Endodermal cell (in vitro differentiated cells): ENCODE data around the gene SH3D19. TPM values are rescaled to one million over a fixed set of nuclear protein-coding genes. Genes with fewer than 3 reads are reported as not detected.

Experiments
- DNase-seq: peaks from one replicate; pipeline ENCODE4 v3.0.0-alpha.2; 2017
- H3K27ac ChIP-seq: 2 replicates; pipeline ENCODE4 v1.5.1; 2013; ENCODE audit warnings: mild to moderate bottlenecking, low read depth, low read length, moderate library complexity
- H3K27me3 ChIP-seq: 2 replicates; pipeline ENCODE4 v1.6.1; 2013; ENCODE audit warnings: mild to moderate bottlenecking, low read length, moderate library complexity; ENCODE audit not compliant: insufficient read depth, control insufficient read depth, poor library complexity, severe bottlenecking
- H3K36me3 ChIP-seq: 2 replicates; pipeline ENCODE4 v1.7.0; 2013; ENCODE audit warnings: mild to moderate bottlenecking, low read length, moderate library complexity; ENCODE audit not compliant: control insufficient read depth, insufficient read depth
- H3K4me1 ChIP-seq: one replicate; pipeline ENCODE4 v1.7.0; 2013; ENCODE audit warnings: low read length; ENCODE audit not compliant: control insufficient read depth, insufficient read depth
- H3K4me3 ChIP-seq: 2 replicates; pipeline ENCODE4 v1.5.1; 2013; ENCODE audit warnings: mild to moderate bottlenecking, low read length, moderate library complexity
- H3K9ac ChIP-seq: 2 replicates; pipeline ENCODE4 v1.6.1; 2013; ENCODE audit warnings: mild to moderate bottlenecking, low read length, moderate library complexity; ENCODE audit not compliant: poor library complexity, severe bottlenecking; ENCODE audit errors: extremely low read depth
- H3K9me3 ChIP-seq: 2 replicates; pipeline ENCODE4 v1.6.1; 2013; ENCODE audit warnings: mild to moderate bottlenecking, low read length, moderate library complexity; ENCODE audit not compliant: control insufficient read depth
- H3K27ac Mint-ChIP-seq: 2 replicates; pipeline ENCODE4 v1.8.0; 2020; ENCODE audit warnings: mixed read lengths
- H3K27me3 Mint-ChIP-seq: 2 replicates; pipeline ENCODE4 v1.8.0; 2021; ENCODE audit warnings: mild to moderate bottlenecking, mixed read lengths; ENCODE audit not compliant: insufficient read depth
- H3K36me3 Mint-ChIP-seq: 2 replicates; pipeline ENCODE4 v1.8.0; 2020; ENCODE audit warnings: low read depth, mixed read lengths
- H3K4me1 Mint-ChIP-seq: 2 replicates; pipeline ENCODE4 v1.8.0; 2020; ENCODE audit warnings: mixed read lengths
- H3K4me3 Mint-ChIP-seq: 2 replicates; pipeline ENCODE4 v1.8.0; 2020; ENCODE audit warnings: mild to moderate bottlenecking, moderate library complexity, mixed read lengths
- H3K9me3 Mint-ChIP-seq: 2 replicates; pipeline ENCODE4 v1.8.0; 2020; ENCODE audit warnings: mild to moderate bottlenecking, mixed read lengths
- CTCF ChIP-seq: fragments of 200-600 bp; sonication (generic); conservative IDR thresholded peaks from 2 replicates; pipeline ENCODE4 v1.5.0; 2021; ENCODE audit warnings: antibody characterized with exemption, mild to moderate bottlenecking
- WGBS, 2 experiments: methylation state at CpG; one replicate each; pipeline versions ENCODE4 v1.1.5 to v1.1.7; 2013; ENCODE audit warnings: missing lambda C conversion rate in 2 of 2, mixed read lengths in 1 of 2; ENCODE audit not compliant: insufficient coverage in 1 of 2, insufficient read length in 1 of 2; 5-methylcytosine and 5-hydroxymethylcytosine counted together
- total RNA-seq, 2 donors: library from RNA; stranded (reverse); fragmentation: NEBNext Ultra II Directional in 1 of 2; extraction: Animal tissue kit (Norgen Biotek cat#: 25700) in 1 of 2; gene quantifications; 2 replicates in 1 of 2; 3 replicates in 1 of 2; pipeline ENCODE4 v1.2.1, GENCODE V29; 2021

SH3D19 gene
- total RNA-seq, 2 donors from 2014 or later, result 48.8 to 55.6 TPM

- Histone ChIP-seq H3K36me3 (no peaks in the 10 kb centered on the region), H3K9ac (no peak overlapping the region), H3K4me1 (no peaks in the 10 kb centered on the region), H3K27me3 (no peaks in the 10 kb centered on the region), H3K9me3 (no peaks in the 10 kb centered on the region), H3K27ac (no peak overlapping the region), H3K4me3 (no peak overlapping the region)
- Mint-ChIP-seq H3K27me3 (no peaks in the 10 kb centered on the region), H3K9me3 (no peaks in the 10 kb centered on the region), H3K4me1 (peaks cover 5% of the 10 kb centered on the region), H3K36me3 (peaks cover 5% of the 10 kb centered on the region), H3K27ac (no peak overlapping the region), H3K4me3 (no peak overlapping the region)
- no peak for TF ChIP-seq CTCF
- no peak for DNase-seq
- WGBS, 2 experiments, result 83 to 86% methylated on average over 2 of the region's 2 CpGs
Measured at GRCh38 chr4:151246742-151247141, 78.7 kb downstream of the SH3D19 start.

DNA sequence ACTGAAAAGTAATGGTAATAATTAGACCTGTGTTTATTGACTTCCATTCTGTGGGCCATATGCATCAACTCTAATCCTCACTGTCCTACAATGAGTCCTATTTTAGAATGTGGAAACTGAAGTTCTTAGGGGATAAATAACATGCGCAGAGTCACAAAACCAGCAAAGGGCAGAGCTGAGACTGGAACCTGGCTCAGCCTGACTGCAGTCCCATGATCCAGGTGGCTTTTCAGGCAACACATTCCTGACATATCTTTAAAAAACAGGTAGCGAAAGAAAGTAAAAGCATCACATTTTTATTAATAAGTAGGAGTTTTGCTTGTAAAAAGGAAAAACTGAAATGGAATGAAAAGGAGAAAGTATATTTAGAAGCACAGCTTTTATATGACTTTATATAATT is 83.1 kb downstream of the SH3D19 start:
- Histone ChIP-seq H3K27me3 (no peaks in the 10 kb centered on the region), H3K4me1 (no peaks in the 10 kb centered on the region), H3K9ac (no peak overlapping the region), H3K9me3 (no peaks in the 10 kb centered on the region), H3K4me3 (no peak overlapping the region), H3K27ac (no peak overlapping the region), H3K36me3 (no peaks in the 10 kb centered on the region)
- Mint-ChIP-seq H3K9me3 (no peaks in the 10 kb centered on the region), H3K36me3 (peaks cover 12% of the 10 kb centered on the region), H3K4me1 (peaks cover 1% of the 10 kb centered on the region), H3K27ac (no peak overlapping the region), H3K27me3 (no peaks in the 10 kb centered on the region), H3K4me3 (no peak overlapping the region)
- DNase-seq, result no peak
- WGBS, 2 experiments, result 97 to 100% methylated on average over 1 of the region's 2 CpGs
- no peak for TF ChIP-seq CTCF

DNA sequence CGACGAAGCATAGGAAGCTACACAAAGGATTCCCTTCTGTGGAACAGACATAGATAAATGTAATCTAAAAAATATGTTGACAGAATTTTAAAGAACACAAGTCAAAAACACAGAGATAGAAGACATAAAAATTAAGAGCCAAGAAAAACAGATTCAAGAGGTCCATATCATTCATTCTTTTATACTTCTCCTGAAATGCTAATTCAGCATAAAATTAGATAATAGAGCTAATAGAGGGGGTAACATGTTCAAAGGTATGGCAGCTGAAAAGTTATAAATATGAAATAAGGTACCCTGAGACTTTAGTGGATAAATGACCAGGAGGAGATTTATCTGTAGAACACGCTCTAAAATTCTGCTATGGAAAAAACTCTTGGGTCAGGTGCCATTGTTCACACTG is 85.8 kb downstream of the SH3D19 start:
- H3K27me3 Mint-ChIP-seq, result no peaks in the 10 kb centered on the region
- H3K4me3 Mint-ChIP-seq, result no peak overlapping the region
- peaks cover 7% of the 10 kb centered on the region for H3K9me3 Mint-ChIP-seq
- H3K27me3 ChIP-seq, result no peaks in the 10 kb centered on the region
- no peak for DNase-seq
- H3K4me3 ChIP-seq, result no peak overlapping the region
- H3K4me1 ChIP-seq, result no peaks in the 10 kb centered on the region
- H3K36me3 ChIP-seq, result no peaks in the 10 kb centered on the region
- no peak overlapping the region for H3K27ac ChIP-seq
- H3K36me3 Mint-ChIP-seq, result peaks cover 19% of the 10 kb centered on the region
- no peak for TF ChIP-seq CTCF
- H3K9me3 ChIP-seq, result peaks cover 5% of the 10 kb centered on the region
- no peak overlapping the region for H3K27ac Mint-ChIP-seq
- no peak overlapping the region for H3K9ac ChIP-seq
- WGBS, 2 experiments, result 85 to 99% methylated on average over 1 to 3 of the region's 3 CpGs
- peaks cover 1% of the 10 kb centered on the region for H3K4me1 Mint-ChIP-seq
